Esophagus muscularis mucosa (tissue), 4 donors: Measurements from ENCODE around the gene GALNT13. TPM values are rescaled to one million over a fixed set of nuclear protein-coding genes. Genes with fewer than 3 reads are reported as not detected.

Experiments used
- DNase-seq: peaks from one replicate; pipeline ENCODE4 v3.0.0-alpha.2; 2017; ENCODE audit errors: extremely low spot score
- H3K27ac ChIP-seq, 4 donors: fragments of 200-600 bp; sonication (generic); replicated peaks in 1 of 4; 1 replicate in 3 of 4; 2 replicates in 1 of 4; pipeline ENCODE4 v1.5.1; 2016 to 2019; ENCODE audit warnings: mild to moderate bottlenecking in 1 of 4
- H3K27me3 ChIP-seq, 4 donors: fragments of 200-600 bp; sonication (generic); one replicate each; pipeline versions ENCODE4 v1.5.1 to v1.6.0; 2016 to 2019
- H3K36me3 ChIP-seq, 4 donors: fragments of 200-600 bp; sonication (generic); one replicate each; pipeline ENCODE4 v1.5.1; 2016 to 2019
- H3K4me1 ChIP-seq, 4 donors: fragments of 200-600 bp; sonication (generic); one replicate each; pipeline ENCODE4 v1.5.1; 2016 to 2019
- H3K4me3 ChIP-seq, 4 donors: fragments of 200-600 bp; sonication (generic); 1 replicate in 2 of 4; 2 replicates in 2 of 4; pipeline ENCODE4 v1.5.1; 2016 to 2019; ENCODE audit warnings: mild to moderate bottlenecking in 4 of 4, moderate library complexity in 1 of 4
- H3K9me3 ChIP-seq, 4 donors: fragments of 200-600 bp; sonication (generic); 1 replicate in 3 of 4; 2 replicates in 1 of 4; pipeline ENCODE4 v1.5.1; 2016 to 2019
- EP300 ChIP-seq: sonication (generic); formaldehyde crosslinking; IDR thresholded peaks from one replicate; pipeline ENCODE4 v1.6.1; 2017; ENCODE audit warnings: antibody characterized with exemption
- POLR2A ChIP-seq: fragments of 450-650 bp; IDR thresholded peaks from one replicate; pipeline ENCODE4 v1.6.1; 2017; ENCODE audit warnings: antibody characterized with exemption, moderate library complexity, mild to moderate bottlenecking, low read depth
- POLR2AphosphoS5 ChIP-seq, 2 donors: sonication (generic); formaldehyde crosslinking; IDR thresholded peaks; one replicate each; pipeline ENCODE4 v1.6.1; 2017; ENCODE audit warnings: antibody characterized with exemption in 2 of 2
- WGBS: methylation state at CpG from one replicate; pipeline ENCODE4 v1.1.5; 2018; 5-methylcytosine and 5-hydroxymethylcytosine counted together
- intact Hi-C: fragments of 100-400 bp; cut with DNase I; formaldehyde crosslinking; loops from one replicate; pipeline ENCODE4 v1.15.1; 2023
- total RNA-seq, 4 donors: library from RNA; depleted of rRNA; stranded (reverse); fragments of >200 nt; gene quantifications; one replicate each; pipeline versions ENCODE4 v1.1.0 to v1.2.1, GENCODE V29; 2016
- TF ChIP-seq, protein P1 (sequence below), 3 experiments: fragments of 200-600 bp in 2 of 3; fragments of 450-650 bp in 1 of 3; sonication (generic) in 2 of 3; IDR thresholded peaks; one replicate each; pipeline ENCODE4 v1.5.1; 2017 to 2019; ENCODE audit warnings: antibody characterized with exemption in 3 of 3, mild to moderate bottlenecking in 2 of 3, moderate library complexity in 1 of 3

The GALNT13 gene
- total RNA-seq, 4 donors from 2014 or later: 0.34 to 0.50 (median 0.40) TPM

DNA sequence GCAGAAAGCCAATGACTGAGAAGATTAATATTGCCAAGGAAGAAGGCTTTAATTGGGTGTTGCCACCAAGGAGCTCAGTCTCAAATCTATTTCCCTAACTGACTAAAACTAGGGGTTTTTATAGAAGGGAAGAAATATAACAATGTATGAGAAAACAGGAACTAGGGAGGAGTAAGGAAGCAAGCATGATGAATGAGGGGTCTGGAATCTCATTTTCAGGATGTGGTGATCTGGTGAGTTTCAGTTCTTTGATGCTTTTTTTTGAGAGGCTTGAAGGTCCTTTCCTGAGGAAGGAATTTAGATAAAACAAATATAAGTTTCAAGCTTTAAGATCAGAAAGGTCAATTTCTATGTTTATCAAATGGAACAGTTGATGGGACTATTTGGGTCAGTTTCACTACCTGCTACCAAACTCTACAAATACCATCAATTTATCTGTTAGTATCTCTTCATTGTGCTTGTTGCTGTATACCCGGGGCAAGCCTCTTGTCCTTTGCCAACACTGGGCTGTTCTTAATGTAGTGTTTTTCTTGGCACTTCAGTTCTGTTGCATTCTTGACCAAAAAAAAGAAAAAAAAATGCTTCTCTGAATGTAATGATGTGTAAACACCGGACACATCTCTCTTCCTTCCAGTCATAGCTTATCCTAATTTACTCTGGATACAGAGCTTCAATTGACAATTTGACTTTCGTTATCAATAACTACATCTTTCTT, 357.0 kb downstream of the GALNT13 start:
- Histone ChIP-seq H3K4me1 (no peaks in the 10 kb centered on the region), H3K4me3 (no peak overlapping the region), H3K9me3 (no peaks in the 10 kb centered on the region), H3K36me3 (no peaks in the 10 kb centered on the region), H3K27me3 (no peaks in the 10 kb centered on the region), H3K27ac (no peak overlapping the region)
- WGBS: 62% methylated on average over 3 of the region's 3 CpGs
- no peak for DNase-seq
- TF ChIP-seq EP300 (no peak), POLR2A (no peak)
- intact Hi-C loops: no loop called here

DNA sequence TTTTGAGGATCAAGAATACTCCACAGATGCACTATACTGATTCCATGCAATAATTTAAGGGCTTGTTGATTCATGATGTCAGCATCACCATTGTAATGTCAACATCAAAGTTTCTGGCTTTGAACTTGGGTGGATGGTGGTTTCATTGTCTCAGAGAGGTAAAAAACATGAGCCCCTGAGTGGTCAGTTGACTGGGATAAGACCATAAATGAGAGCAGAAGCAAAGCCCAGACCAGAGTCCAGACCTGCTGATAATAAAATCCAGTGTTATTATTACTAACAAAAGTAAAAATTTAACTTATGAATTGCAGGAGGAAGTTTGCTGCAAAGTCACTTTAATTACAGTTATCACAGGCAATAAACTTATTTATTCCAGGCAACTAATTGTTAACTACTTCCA, 358.2 kb downstream of the GALNT13 start:
- Histone ChIP-seq H3K27me3 (no peaks in the 10 kb centered on the region), H3K36me3 (no peaks in the 10 kb centered on the region), H3K27ac (no peak overlapping the region), H3K9me3 (no peaks in the 10 kb centered on the region), H3K4me1 (no peaks in the 10 kb centered on the region), H3K4me3 (no peak overlapping the region)
- TF ChIP-seq, protein P1, sequence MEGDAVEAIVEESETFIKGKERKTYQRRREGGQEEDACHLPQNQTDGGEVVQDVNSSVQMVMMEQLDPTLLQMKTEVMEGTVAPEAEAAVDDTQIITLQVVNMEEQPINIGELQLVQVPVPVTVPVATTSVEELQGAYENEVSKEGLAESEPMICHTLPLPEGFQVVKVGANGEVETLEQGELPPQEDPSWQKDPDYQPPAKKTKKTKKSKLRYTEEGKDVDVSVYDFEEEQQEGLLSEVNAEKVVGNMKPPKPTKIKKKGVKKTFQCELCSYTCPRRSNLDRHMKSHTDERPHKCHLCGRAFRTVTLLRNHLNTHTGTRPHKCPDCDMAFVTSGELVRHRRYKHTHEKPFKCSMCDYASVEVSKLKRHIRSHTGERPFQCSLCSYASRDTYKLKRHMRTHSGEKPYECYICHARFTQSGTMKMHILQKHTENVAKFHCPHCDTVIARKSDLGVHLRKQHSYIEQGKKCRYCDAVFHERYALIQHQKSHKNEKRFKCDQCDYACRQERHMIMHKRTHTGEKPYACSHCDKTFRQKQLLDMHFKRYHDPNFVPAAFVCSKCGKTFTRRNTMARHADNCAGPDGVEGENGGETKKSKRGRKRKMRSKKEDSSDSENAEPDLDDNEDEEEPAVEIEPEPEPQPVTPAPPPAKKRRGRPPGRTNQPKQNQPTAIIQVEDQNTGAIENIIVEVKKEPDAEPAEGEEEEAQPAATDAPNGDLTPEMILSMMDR (IDR thresholded peaks at IDR 0.05): no peak
- TF ChIP-seq POLR2AphosphoS5 (IDR thresholded peaks at IDR 0.05) (no peak), POLR2A (no peak), EP300 (no peak)
- intact Hi-C loops: no loop called here
- DNase-seq: no peak

DNA sequence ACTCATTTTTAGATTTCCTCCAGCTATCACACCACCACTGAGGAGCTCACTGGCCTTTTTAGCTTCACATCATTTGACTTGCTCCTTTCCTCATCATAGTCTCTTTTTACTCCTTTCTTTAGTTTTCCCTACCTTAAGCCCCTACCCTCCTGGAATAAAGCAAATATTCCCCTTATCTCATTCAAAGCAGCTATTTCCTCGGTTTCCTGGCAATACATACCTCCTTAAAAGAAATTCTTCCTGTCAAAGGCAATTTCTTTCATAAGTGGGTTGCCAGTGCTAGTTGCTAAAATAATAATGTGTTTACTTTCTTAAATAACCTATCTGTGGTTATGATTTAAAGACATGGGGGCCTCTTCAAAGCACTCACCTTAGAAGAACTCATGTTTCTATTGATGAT, 359.3 kb downstream of the GALNT13 start:
- intact Hi-C loops: no loop called here
- Histone ChIP-seq H3K4me1 (no peaks in the 10 kb centered on the region), H3K9me3 (no peaks in the 10 kb centered on the region), H3K27ac (no peak overlapping the region), H3K4me3 (no peak overlapping the region), H3K27me3 (no peaks in the 10 kb centered on the region), H3K36me3 (no peaks in the 10 kb centered on the region)
- 59% methylated on average over 1 of the region's 1 CpG for whole genome bisulfite sequencing
- no peak for DNase-seq
- no peak for TF ChIP-seq POLR2AphosphoS5 (IDR thresholded peaks at IDR 0.05)
- no peak for TF ChIP-seq EP300
- no peak for TF ChIP-seq POLR2A

DNA sequence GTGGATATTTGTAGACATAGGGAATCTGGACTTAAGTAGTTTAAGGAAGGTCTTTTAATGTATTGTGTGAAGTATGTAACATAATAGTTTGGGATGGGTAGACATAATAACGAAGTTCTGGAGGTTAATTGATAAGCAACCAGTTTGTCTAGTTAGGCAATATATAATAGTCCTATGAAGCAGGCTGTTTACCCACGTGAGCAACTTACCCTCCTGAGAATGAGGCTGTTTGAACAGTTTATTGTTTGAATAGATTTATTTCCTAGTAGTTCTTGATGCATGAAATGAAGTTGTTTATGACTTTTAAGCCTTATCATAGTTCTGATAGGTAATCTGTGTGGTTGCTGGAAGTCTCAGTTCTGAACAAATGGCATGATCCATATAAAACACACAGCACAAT, 361.5 kb downstream of the GALNT13 start:
- intact Hi-C loops: no loop called here
- no peaks in the 10 kb centered on the region for H3K27me3 ChIP-seq
- no peaks in the 10 kb centered on the region for H3K36me3 ChIP-seq
- no peak for DNase-seq
- H3K9me3 ChIP-seq: no peaks in the 10 kb centered on the region
- no peak overlapping the region for H3K27ac ChIP-seq
- no peak overlapping the region for H3K4me3 ChIP-seq
- no peaks in the 10 kb centered on the region for H3K4me1 ChIP-seq
- WGBS: 71% methylated on average over 2 of the region's 2 CpGs
- TF ChIP-seq POLR2A: no peak
- no peak for TF ChIP-seq EP300
- TF ChIP-seq, protein P1 (IDR thresholded peaks at IDR 0.05): no peak
- TF ChIP-seq POLR2AphosphoS5 (IDR thresholded peaks at IDR 0.05): no peak

DNA sequence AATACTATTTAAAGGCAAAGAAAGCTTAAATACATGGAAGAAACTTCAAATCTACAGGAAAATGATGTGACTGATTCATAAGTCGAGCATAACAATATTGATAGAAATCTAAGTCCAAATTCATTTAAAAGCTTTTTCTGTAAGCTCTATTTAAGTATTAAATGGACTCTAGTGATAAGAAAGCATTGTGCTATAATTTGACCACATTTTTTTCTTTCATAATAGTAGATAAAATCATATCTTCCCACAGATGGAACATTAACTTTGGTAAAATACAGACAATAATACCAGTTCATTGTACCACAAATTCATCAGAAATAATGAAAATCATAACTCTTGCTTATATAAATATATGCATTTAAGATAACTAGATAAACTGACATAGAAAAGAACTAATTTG, 366.5 kb downstream of the GALNT13 start:
- intact Hi-C loops: no loop called here

More for the DNA sequence above, 366.5 kb downstream of the GALNT13 start:
- no peak overlapping the region for H3K27ac ChIP-seq
- H3K4me3 ChIP-seq: no peak overlapping the region
- no peaks in the 10 kb centered on the region for H3K4me1 ChIP-seq
- DNase-seq: no peak
- no peaks in the 10 kb centered on the region for H3K27me3 ChIP-seq
- WGBS: 80% methylated on average over 1 of the region's 1 CpG
- TF ChIP-seq EP300: no peak
- no peak for TF ChIP-seq POLR2A
- no peak for TF ChIP-seq POLR2AphosphoS5 (IDR thresholded peaks at IDR 0.05)
- TF ChIP-seq, protein P1 (IDR thresholded peaks at IDR 0.05): no peak
- no peaks in the 10 kb centered on the region for H3K9me3 ChIP-seq
- no peaks in the 10 kb centered on the region for H3K36me3 ChIP-seq
